CD4-positive, alpha-beta T cell (primary cell): ENCODE results near the gene OR5L1. TPM values are rescaled to one million over a fixed set of nuclear protein-coding genes. Genes with fewer than 3 reads are reported as not detected.

ENCODE experiments used
- ATAC-seq: fragments of 200-7000 bp; cut with Tn5 transposase; one replicate; pipeline ENCODE4 v1.10.0; 2022; ENCODE audit warnings: mild to moderate bottlenecking; ENCODE audit not compliant: poor library complexity
- CTCF ChIA-PET: fragments of 350-600 bp; sonication (Branson Sonifier 250); formaldehyde crosslinking; loops from one replicate; lab custom pipeline; 2021; ENCODE audit warnings: antibody characterized with exemption, inconsistent platforms; lab: Charles Lee
- POLR2A ChIA-PET: fragments of 350-600 bp; sonication (Branson Sonifier 250); formaldehyde crosslinking; loops from one replicate; lab custom pipeline; 2021; ENCODE audit warnings: antibody characterized with exemption, inconsistent platforms; lab: Charles Lee
- DNase-seq, 14 experiments: peaks; one replicate each; pipeline ENCODE4 v3.0.0-alpha.2; 2013 to 2020; ENCODE audit warnings: mixed read lengths in 2 of 14
- H3K27ac ChIP-seq, 2 donors: one replicate each; pipeline versions ENCODE4 v1.5.1 to v1.7.0; 2013; ENCODE audit warnings: low read length in 2 of 2, low read depth in 1 of 2, mild to moderate bottlenecking in 1 of 2
- H3K27me3 ChIP-seq, 2 experiments: 1 replicate in 1 of 2; 2 replicates in 1 of 2; pipeline versions ENCODE4 v1.6.1 to v1.7.0; 2013; ENCODE audit warnings: low read length in 2 of 2, control low read depth in 1 of 2, mild to moderate bottlenecking in 1 of 2, moderate library complexity in 1 of 2; ENCODE audit not compliant: insufficient read depth in 2 of 2, control insufficient read depth in 1 of 2
- H3K36me3 ChIP-seq: one replicate; pipeline ENCODE4 v1.6.1; 2013; ENCODE audit warnings: low read length, control low read depth; ENCODE audit not compliant: insufficient read depth
- H3K4me1 ChIP-seq: one replicate; pipeline ENCODE4 v1.6.1; 2013; ENCODE audit warnings: low read length, control low read depth; ENCODE audit not compliant: insufficient read depth
- H3K4me3 ChIP-seq: one replicate; pipeline ENCODE4 v1.5.1; 2013; ENCODE audit warnings: mild to moderate bottlenecking, low read length, moderate library complexity
- H3K9me3 ChIP-seq, 2 experiments: 1 replicate in 1 of 2; 2 replicates in 1 of 2; pipeline versions ENCODE4 v1.6.1 to v1.7.0; 2013; ENCODE audit warnings: low read length in 2 of 2, mild to moderate bottlenecking in 2 of 2, control low read depth in 1 of 2, moderate library complexity in 1 of 2; ENCODE audit not compliant: control insufficient read depth in 1 of 2, insufficient read depth in 1 of 2
- H3K27ac Mint-ChIP-seq: one replicate; pipeline ENCODE4 v1.8.0; 2020; ENCODE audit warnings: mixed read lengths
- H3K27me3 Mint-ChIP-seq: one replicate; pipeline ENCODE4 v1.8.0; 2021; ENCODE audit warnings: mixed read lengths
- H3K36me3 Mint-ChIP-seq: one replicate; pipeline ENCODE4 v1.8.0; 2021; ENCODE audit warnings: low read depth, mixed read lengths
- H3K4me1 Mint-ChIP-seq: one replicate; pipeline ENCODE4 v1.8.0; 2021; ENCODE audit warnings: low read depth, mixed read lengths
- H3K4me3 Mint-ChIP-seq: one replicate; pipeline ENCODE4 v1.8.0; 2020; ENCODE audit warnings: mild to moderate bottlenecking, mixed read lengths
- H3K9me3 Mint-ChIP-seq: one replicate; pipeline ENCODE4 v1.8.0; 2020; ENCODE audit warnings: mixed read lengths
- intact Hi-C, 2 experiments: fragments of 100-400 bp; cut with DNase I in 1 of 2; cut with micrococcal nuclease in 1 of 2; formaldehyde crosslinking; loops; one replicate each; pipeline versions ENCODE4 v1.15.1 to v1.9.0; 2023 to 2025; cut with DNase I, micrococcal nuclease
- total RNA-seq, 174 experiments: library from RNA in 2 of 174; stranded (reverse) in 2 of 174; gene quantifications; one replicate each; pipeline ENCODE4 v1.2.3 and lab custom pipeline; 2021 to 2026
- TF ChIP-seq, protein P1 (sequence below): fragments of 200-600 bp; IDR thresholded peaks from one replicate; pipeline ENCODE4 v1.8.0; 2022; ENCODE audit warnings: antibody characterized with exemption, mild to moderate bottlenecking

OR5L1 gene
- total RNA-seq, 2 experiments from 2014 or later, result not detected

DNA sequence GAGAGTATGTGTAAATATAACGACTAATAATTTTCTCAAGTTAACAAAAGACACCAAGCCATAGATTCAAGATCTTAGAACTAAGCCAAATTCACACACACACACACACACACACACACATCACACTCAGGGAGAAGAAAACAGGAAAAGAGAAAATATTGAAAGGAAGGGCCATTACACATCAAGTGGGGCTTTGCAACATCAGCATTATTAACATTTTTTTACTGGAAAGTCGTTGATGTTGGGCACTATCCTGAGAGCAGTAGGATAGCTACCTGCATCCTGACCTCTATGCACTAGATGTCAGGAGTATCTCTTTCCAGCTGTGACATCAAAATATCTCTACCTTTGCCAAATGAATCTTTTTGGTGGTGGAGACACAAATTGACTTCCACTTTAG, 36.3 kb downstream of the OR5L1 start:
- TF ChIP-seq, protein P1, sequence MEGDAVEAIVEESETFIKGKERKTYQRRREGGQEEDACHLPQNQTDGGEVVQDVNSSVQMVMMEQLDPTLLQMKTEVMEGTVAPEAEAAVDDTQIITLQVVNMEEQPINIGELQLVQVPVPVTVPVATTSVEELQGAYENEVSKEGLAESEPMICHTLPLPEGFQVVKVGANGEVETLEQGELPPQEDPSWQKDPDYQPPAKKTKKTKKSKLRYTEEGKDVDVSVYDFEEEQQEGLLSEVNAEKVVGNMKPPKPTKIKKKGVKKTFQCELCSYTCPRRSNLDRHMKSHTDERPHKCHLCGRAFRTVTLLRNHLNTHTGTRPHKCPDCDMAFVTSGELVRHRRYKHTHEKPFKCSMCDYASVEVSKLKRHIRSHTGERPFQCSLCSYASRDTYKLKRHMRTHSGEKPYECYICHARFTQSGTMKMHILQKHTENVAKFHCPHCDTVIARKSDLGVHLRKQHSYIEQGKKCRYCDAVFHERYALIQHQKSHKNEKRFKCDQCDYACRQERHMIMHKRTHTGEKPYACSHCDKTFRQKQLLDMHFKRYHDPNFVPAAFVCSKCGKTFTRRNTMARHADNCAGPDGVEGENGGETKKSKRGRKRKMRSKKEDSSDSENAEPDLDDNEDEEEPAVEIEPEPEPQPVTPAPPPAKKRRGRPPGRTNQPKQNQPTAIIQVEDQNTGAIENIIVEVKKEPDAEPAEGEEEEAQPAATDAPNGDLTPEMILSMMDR, result no peak
- CTCF ChIA-PET, result no interaction called here

DNA sequence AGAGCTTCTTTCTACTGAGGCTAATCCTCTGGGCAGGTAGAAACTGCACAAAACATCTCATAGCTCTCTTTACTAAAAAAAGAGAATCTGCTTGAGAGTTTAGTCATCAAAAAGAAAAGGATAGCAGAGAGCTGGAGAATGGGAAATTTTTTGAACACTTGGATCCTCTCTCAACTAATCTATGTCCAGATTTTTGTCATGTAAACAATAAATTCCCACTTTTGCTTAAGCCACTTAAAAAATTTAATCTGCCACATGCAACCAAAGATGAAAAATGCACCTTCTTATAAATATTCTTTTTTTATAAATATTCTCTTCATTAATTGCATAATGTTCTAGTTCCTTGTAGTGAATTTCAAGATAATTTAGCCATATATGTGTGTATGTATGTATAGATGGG, 37.9 kb downstream of the OR5L1 start:
- Histone ChIP-seq H3K27me3 (no peaks in the 10 kb centered on the region), H3K27ac (no peak overlapping the region), H3K4me3 (no peak overlapping the region), H3K4me1 (no peaks in the 10 kb centered on the region), H3K36me3 (no peaks in the 10 kb centered on the region), H3K9me3 (peaks cover 0 to 3% of the 10 kb centered on the region in 2 experiments)
- intact Hi-C loops, result no loop called here
- no peaks in the 10 kb centered on the region for H3K4me1 Mint-ChIP-seq
- H3K9me3 Mint-ChIP-seq, result peaks cover 22% of the 10 kb centered on the region
- no peak for ATAC-seq
- no peak overlapping the region for H3K27ac Mint-ChIP-seq
- no peaks in the 10 kb centered on the region for H3K27me3 Mint-ChIP-seq
- no peaks in the 10 kb centered on the region for H3K36me3 Mint-ChIP-seq
- TF ChIP-seq, protein P1, result no peak
- DNase-seq, result no peak
- ChIA-PET POLR2A (no interaction called here), CTCF (no interaction called here)
- no peak overlapping the region for H3K4me3 Mint-ChIP-seq

More for the DNA sequence above, 36.3 kb downstream of the OR5L1 start:
- no peak overlapping the region for H3K4me3 ChIP-seq
- no peaks in the 10 kb centered on the region for H3K36me3 ChIP-seq
- DNase-seq (no peak), ATAC-seq (no peak)
- peaks cover 0 to 3% of the 10 kb centered on the region in 2 experiments for H3K9me3 ChIP-seq
- H3K27ac ChIP-seq, result no peak overlapping the region
- POLR2A ChIA-PET, result no interaction called here
- Mint-ChIP-seq H3K36me3 (no peaks in the 10 kb centered on the region), H3K27ac (no peak overlapping the region), H3K4me1 (no peaks in the 10 kb centered on the region), H3K27me3 (no peaks in the 10 kb centered on the region), H3K9me3 (peaks cover 16% of the 10 kb centered on the region), H3K4me3 (no peak overlapping the region)
- H3K4me1 ChIP-seq, result no peaks in the 10 kb centered on the region
- intact Hi-C loops, result no loop called here
- H3K27me3 ChIP-seq, result no peaks in the 10 kb centered on the region

DNA sequence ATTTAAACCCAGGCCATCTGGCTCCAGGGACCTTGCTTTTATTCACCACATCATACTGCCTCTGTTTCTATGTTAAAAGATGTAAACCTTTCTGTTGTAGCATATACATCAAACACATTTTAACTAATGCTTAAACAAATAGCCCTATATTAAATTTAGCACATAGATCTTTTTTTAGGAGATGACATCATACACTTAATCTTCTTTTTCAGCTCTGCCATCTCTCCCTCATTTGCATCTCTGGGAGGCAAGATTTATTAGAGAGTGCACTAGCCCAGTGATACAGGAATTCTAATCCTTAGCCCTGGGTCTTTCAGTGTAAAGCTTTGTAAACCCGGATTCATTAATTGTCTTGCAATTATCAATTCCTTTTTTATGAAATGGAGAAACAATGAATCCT, 41.0 kb downstream of the OR5L1 start:
- Histone ChIP-seq H3K27me3 (no peaks in the 10 kb centered on the region), H3K4me1 (no peaks in the 10 kb centered on the region), H3K9me3 (peaks cover 0 to 6% of the 10 kb centered on the region in 2 experiments), H3K27ac (no peak overlapping the region), H3K36me3 (no peaks in the 10 kb centered on the region), H3K4me3 (no peak overlapping the region)
- intact Hi-C loops, result no loop called here
- no peak overlapping the region for H3K27ac Mint-ChIP-seq
- no peak for DNase-seq
- H3K4me3 Mint-ChIP-seq, result no peak overlapping the region
- no peaks in the 10 kb centered on the region for H3K27me3 Mint-ChIP-seq
- TF ChIP-seq, protein P1, result no peak
- ChIA-PET POLR2A (no interaction called here), CTCF (no interaction called here)
- ATAC-seq, result no peak
- H3K9me3 Mint-ChIP-seq, result peaks cover 16% of the 10 kb centered on the region
- H3K4me1 Mint-ChIP-seq, result no peaks in the 10 kb centered on the region
- no peaks in the 10 kb centered on the region for H3K36me3 Mint-ChIP-seq
